Body of pancreas (tissue), 4 donors: ENCODE results near the gene PHLDB1. TPM values are rescaled to one million over a fixed set of nuclear protein-coding genes. Genes with fewer than 3 reads are reported as not detected.
A peak's percentile ranks its signal among the peaks of the same experiment; 100 is the strongest.
"Not testable (repeated sequence)": the region's sequence is repeated elsewhere in the genome, so short reads cannot be mapped to it uniquely, and the experiment has no call there.

Experiments used
- ATAC-seq: fragments of 150-250 bp; one replicate; pipeline ENCODE4 v1.9.1; 2016
- DNase-seq, 4 donors: peaks; one replicate each; pipeline ENCODE4 v3.0.0-alpha.2; 2019
- H3K27ac ChIP-seq, 4 donors: fragments of 200-600 bp; sonication (generic); 1 replicate in 3 of 4; 2 replicates in 1 of 4; pipeline versions ENCODE4 v1.5.1 to v1.6.1; 2016 to 2019; ENCODE audit warnings: mild to moderate bottlenecking in 1 of 4, mixed read lengths in 1 of 4, moderate library complexity in 1 of 4
- H3K27me3 ChIP-seq, 2 donors: fragments of 200-600 bp; sonication (generic); one replicate each; pipeline ENCODE4 v1.6.0; 2016; ENCODE audit warnings: mild to moderate bottlenecking in 1 of 2
- H3K36me3 ChIP-seq, 2 donors: fragments of 200-600 bp; sonication (generic); replicated peaks in 1 of 2; 2 replicates each; pipeline ENCODE4 v1.5.1; 2016; ENCODE audit warnings: low read depth in 2 of 2; ENCODE audit not compliant: insufficient read depth in 1 of 2
- H3K4me1 ChIP-seq: fragments of 200-600 bp; sonication (generic); one replicate; pipeline ENCODE4 v1.6.0; 2016
- H3K4me3 ChIP-seq, 2 donors: fragments of 200-600 bp; sonication (generic); 1 replicate in 1 of 2; 2 replicates in 1 of 2; pipeline ENCODE4 v1.5.1; 2016 to 2019
- H3K9me3 ChIP-seq, 3 donors: fragments of 200-600 bp; sonication (generic); 1 replicate in 2 of 3; 2 replicates in 1 of 3; pipeline ENCODE4 v1.5.1; 2016
- POLR2A ChIP-seq, 3 donors: fragments of 450-650 bp; IDR thresholded peaks; one replicate each; pipeline ENCODE4 v1.6.1; 2016; ENCODE audit warnings: antibody characterized with exemption in 3 of 3, mild to moderate bottlenecking in 2 of 3
- WGBS, 2 donors: methylation state at CpG; one replicate each; pipeline ENCODE4 v1.1.5; 2017; 5-methylcytosine and 5-hydroxymethylcytosine counted together
- intact Hi-C: fragments of 100-400 bp; cut with DNase I; formaldehyde crosslinking; loops from one replicate; pipeline ENCODE4 v1.15.1; 2023
- total RNA-seq, 2 donors: library from RNA; depleted of rRNA; stranded (reverse); fragments of >200 nt; gene quantifications; one replicate each; pipeline ENCODE4 v1.1.0, GENCODE V29; 2016
- TF ChIP-seq, protein P1 (sequence below), 7 experiments: fragments of 450-650 bp in 4 of 7; fragments of 200-600 bp in 3 of 7; sonication (generic) in 3 of 7; IDR thresholded peaks; one replicate each; pipeline ENCODE4 v1.5.1; 2016 to 2019; ENCODE audit warnings: antibody characterized with exemption in 7 of 7

PHLDB1 gene
- total RNA-seq, 2 donors from 2014 or later: 71.9 to 166 TPM

DNA sequence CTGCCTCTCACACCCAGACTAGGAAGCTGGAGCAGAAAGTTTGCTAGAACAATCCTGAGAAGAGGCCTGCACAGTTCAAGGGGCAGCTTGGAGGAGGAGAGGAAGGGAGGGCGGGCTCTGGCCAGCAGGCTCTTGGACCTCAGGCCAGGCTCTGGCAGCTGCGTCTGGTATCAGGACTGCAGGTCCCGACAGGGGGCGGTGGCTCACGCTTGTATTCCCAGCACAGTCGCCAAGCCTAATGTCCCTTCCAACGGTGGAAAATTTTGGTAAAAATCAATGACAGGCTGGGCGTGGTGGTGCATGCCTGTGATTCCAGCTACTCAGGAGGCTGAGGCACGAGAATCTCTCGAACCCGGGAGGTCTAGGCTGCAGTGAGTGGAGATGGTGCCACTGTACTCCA lies 71.5 kb downstream of the PHLDB1 start:
- intact Hi-C loops, H3K27me3 ChIP-seq, H3K36me3 ChIP-seq, H3K4me3 ChIP-seq, H3K9me3 ChIP-seq: not testable (repeated sequence)
- DNase-seq (peak; percentile 52 to 81 (median 66)), ATAC-seq (peak; percentile 63)
- Histone ChIP-seq H3K27ac (peak overlapping the region in 2 of 4 donors; percentile 76 to 77), H3K4me1 (peaks cover 14% of the 10 kb centered on the region)
- TF ChIP-seq, protein P1, sequence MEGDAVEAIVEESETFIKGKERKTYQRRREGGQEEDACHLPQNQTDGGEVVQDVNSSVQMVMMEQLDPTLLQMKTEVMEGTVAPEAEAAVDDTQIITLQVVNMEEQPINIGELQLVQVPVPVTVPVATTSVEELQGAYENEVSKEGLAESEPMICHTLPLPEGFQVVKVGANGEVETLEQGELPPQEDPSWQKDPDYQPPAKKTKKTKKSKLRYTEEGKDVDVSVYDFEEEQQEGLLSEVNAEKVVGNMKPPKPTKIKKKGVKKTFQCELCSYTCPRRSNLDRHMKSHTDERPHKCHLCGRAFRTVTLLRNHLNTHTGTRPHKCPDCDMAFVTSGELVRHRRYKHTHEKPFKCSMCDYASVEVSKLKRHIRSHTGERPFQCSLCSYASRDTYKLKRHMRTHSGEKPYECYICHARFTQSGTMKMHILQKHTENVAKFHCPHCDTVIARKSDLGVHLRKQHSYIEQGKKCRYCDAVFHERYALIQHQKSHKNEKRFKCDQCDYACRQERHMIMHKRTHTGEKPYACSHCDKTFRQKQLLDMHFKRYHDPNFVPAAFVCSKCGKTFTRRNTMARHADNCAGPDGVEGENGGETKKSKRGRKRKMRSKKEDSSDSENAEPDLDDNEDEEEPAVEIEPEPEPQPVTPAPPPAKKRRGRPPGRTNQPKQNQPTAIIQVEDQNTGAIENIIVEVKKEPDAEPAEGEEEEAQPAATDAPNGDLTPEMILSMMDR (IDR thresholded peaks at IDR 0.05): peak; percentile 15 to 56 (median 29)
- WGBS, 2 donors: 15 to 16% methylated on average over 11 of the region's 11 CpGs

DNA sequence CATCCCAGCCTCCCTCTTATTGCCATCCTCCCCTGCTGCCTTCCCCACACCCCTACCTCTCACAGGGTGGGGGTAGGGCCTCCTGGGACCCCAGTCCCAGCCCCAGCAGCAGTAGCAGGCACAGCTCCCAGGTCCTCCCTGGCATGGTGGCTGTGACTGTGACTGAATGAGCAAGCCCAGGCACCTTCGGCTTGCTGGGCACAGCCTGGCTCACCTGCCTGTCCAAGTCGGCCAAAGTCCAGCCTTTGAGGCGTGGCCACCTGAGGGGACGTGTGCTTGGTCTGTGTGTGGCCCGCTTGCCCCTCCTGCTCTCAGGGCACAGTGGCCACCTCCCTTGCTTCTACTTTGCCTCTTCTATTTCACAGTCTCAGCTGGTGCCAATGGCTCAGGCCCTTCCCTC lies 72.1 kb downstream of the PHLDB1 start, which contains the start of gene TREH:
Gene TREH (minus strand): TSS at position 168 of the 400 bp plus-strand sequence. CDS start 23 bp downstream, at position 145.
- H3K4me3 ChIP-seq: no peak within 1 kb of the TSS
- WGBS, 2 donors: 20% methylated on average over 5 of the region's 5 CpGs; no CpG with 5 or more reads in 1 of the 2 donors
- ATAC-seq (peak; percentile 98), DNase-seq (peak; percentile 85 to 93 (median 87))
- no peaks in the 10 kb centered on the region for H3K27me3 ChIP-seq
- TF ChIP-seq, protein P1 (IDR thresholded peaks at IDR 0.05): no peak
- peak; percentile 12 to 78 (median 59) for TF ChIP-seq POLR2A (IDR thresholded peaks at IDR 0.05)
- peak within 1 kb of the TSS in 3 of 4 donors; percentile 35 to 77 (median 76) for H3K27ac ChIP-seq
- intact Hi-C loops: no loop called here
- H3K9me3 ChIP-seq: no peaks in the 10 kb centered on the region
- H3K4me1 ChIP-seq: peaks cover 14% of the 10 kb centered on the region
- H3K36me3 ChIP-seq: no peaks in the 10 kb centered on the region

- 93 to 100% methylated on average over 1 of the region's 1 CpG for WGBS, 2 donors
- DNase-seq (no peak), ATAC-seq (no peak)
- Histone ChIP-seq H3K4me1 (peaks cover 14% of the 10 kb centered on the region), H3K36me3 (no peaks in the 10 kb centered on the region), H3K27ac (no peak overlapping the region), H3K4me3 (no peak overlapping the region), H3K27me3 (no peaks in the 10 kb centered on the region), H3K9me3 (no peaks in the 10 kb centered on the region)
- intact Hi-C loops: no loop called here
- TF ChIP-seq, protein P1 (IDR thresholded peaks at IDR 0.05): no peak
- TF ChIP-seq POLR2A (IDR thresholded peaks at IDR 0.05): no peak
Measured at GRCh38 chr11:118682372-118682771, 75.0 kb downstream of the PHLDB1 start.

GRCh38 chr11:118682939-118683338 lies 75.5 kb downstream of the PHLDB1 start:
- H3K36me3 ChIP-seq, H3K9me3 ChIP-seq, H3K4me3 ChIP-seq, H3K27ac ChIP-seq, intact Hi-C loops, H3K27me3 ChIP-seq, ATAC-seq: not testable (repeated sequence)
- peaks cover 14% of the 10 kb centered on the region for H3K4me1 ChIP-seq
- 60 to 71% methylated on average over 6 of the region's 6 CpGs for WGBS, 2 donors
- DNase-seq: peak in 1 of 4 donors; percentile 2

DNA sequence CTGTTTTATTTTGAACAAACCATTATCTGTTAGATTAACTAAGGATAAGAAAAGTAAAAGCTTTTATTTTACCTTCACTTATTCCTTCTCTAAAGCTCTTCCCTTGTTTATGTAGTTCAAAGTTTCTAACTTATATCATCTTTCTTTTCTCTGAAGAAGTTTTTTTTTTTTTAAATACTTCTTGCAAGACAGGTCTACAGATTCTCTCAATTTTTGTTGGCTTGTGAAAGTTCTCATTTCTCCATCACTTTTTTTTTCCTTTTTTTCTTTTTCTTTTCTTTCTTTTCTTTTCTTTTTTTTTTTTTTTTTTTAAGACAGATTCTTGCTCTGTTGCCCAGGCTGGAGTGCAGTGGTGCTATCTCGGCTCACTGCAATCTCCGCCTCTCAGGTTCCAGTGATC lies 76.8 kb downstream of the PHLDB1 start:
- Histone ChIP-seq H3K9me3 (no peaks in the 10 kb centered on the region), H3K27me3 (no peaks in the 10 kb centered on the region), H3K36me3 (no peaks in the 10 kb centered on the region), H3K27ac (no peak overlapping the region), H3K4me3 (no peak overlapping the region), H3K4me1 (peaks cover 10% of the 10 kb centered on the region)
- intact Hi-C loops: no loop called here
- ATAC-seq: no peak
- WGBS, 2 donors: 85 to 95% methylated on average over 2 of the region's 2 CpGs
- TF ChIP-seq, protein P1 (IDR thresholded peaks at IDR 0.05): no peak
- TF ChIP-seq POLR2A (IDR thresholded peaks at IDR 0.05): no peak
- no peak for DNase-seq
